Measurements from ENCODE around the gene CATSPERE. TPM values are rescaled to one million over a fixed set of nuclear protein-coding genes. Genes with fewer than 3 reads are reported as not detected.

CATSPERE gene
- total and polyA plus RNA-seq, 3 experiments from 2014 or later, result 0.24 to 0.68 (median 0.64) TPM

GRCh38 chr1:244590670-244591069 lies 129.6 kb downstream of the CATSPERE start:
- H3K4me1 Mint-ChIP-seq, result no peaks in the 10 kb centered on the region
- H3K27me3 Mint-ChIP-seq, result peaks cover 0 to 8% of the 10 kb centered on the region in 2 donors
- H3K4me1 ChIP-seq (ENCODE audit: insufficient read depth, low read length), result no peaks in the 10 kb centered on the region
- no peaks in the 10 kb centered on the region for H3K27me3 ChIP-seq (ENCODE audit: insufficient read depth, low read length, poor library complexity, severe bottlenecking)
- H3K9me3 Mint-ChIP-seq, result no peaks in the 10 kb centered on the region
- H3K4me3 Mint-ChIP-seq, result no peak overlapping the region
- ChIA-PET POLR2A (no interaction called here), CTCF (interaction anchor here (0.7 kb wide), 1 partner anchor 452 kb away, joined by 3 read pairs; no protein-coding TSS in a partner anchor)
- no peak for DNase-seq
- no peak overlapping the region for H3K27ac Mint-ChIP-seq
- H3K36me3 ChIP-seq (ENCODE audit: insufficient read depth, low read length), result no peaks in the 10 kb centered on the region
- H3K27ac ChIP-seq (ENCODE audit: low read depth, low read length), result no peak overlapping the region
- no peak overlapping the region for H3K4me3 ChIP-seq (ENCODE audit: low read length)
- H3K36me3 Mint-ChIP-seq, result peaks cover 0 to 8% (median 0%) of the 10 kb centered on the region in 3 donors
- no peaks in the 10 kb centered on the region for H3K9me3 ChIP-seq (ENCODE audit: low read length)

GRCh38 chr1:244598611-244599010 lies 137.5 kb downstream of the CATSPERE start:
- no peak overlapping the region for H3K27ac ChIP-seq (ENCODE audit: low read depth, low read length)
- no peaks in the 10 kb centered on the region for H3K36me3 ChIP-seq (ENCODE audit: insufficient read depth, low read length)
- ChIA-PET POLR2A (no interaction called here), CTCF (no interaction called here)
- no peaks in the 10 kb centered on the region for H3K9me3 ChIP-seq (ENCODE audit: low read length)
- Mint-ChIP-seq H3K4me3 (no peak overlapping the region), H3K9me3 (no peaks in the 10 kb centered on the region), H3K27me3 (peaks cover 6 to 10% of the 10 kb centered on the region in 2 donors), H3K36me3 (peaks cover 0 to 3% (median 0%) of the 10 kb centered on the region in 3 donors), H3K4me1 (peaks cover 3 to 10% (median 6%) of the 10 kb centered on the region in 3 donors), H3K27ac (peak overlapping the region in 1 of 8 donors; percentile 2)
- no peaks in the 10 kb centered on the region for H3K27me3 ChIP-seq (ENCODE audit: insufficient read depth, low read length, poor library complexity, severe bottlenecking)
- DNase-seq, result no peak
- H3K4me3 ChIP-seq (ENCODE audit: low read length), result no peak overlapping the region
- H3K4me1 ChIP-seq (ENCODE audit: insufficient read depth, low read length), result no peaks in the 10 kb centered on the region

GRCh38 chr1:244599937-244600350 lies 138.9 kb downstream of the CATSPERE start:
- peaks cover 3 to 10% (median 6%) of the 10 kb centered on the region in 3 donors for H3K4me1 Mint-ChIP-seq

GRCh38 chr1:244601336-244601735 lies 140.3 kb downstream of the CATSPERE start:
- POLR2A ChIA-PET, result no interaction called here
- no peak for DNase-seq
- CTCF ChIA-PET, result no interaction called here
- no peaks in the 10 kb centered on the region for H3K27me3 ChIP-seq (ENCODE audit: insufficient read depth, low read length, poor library complexity, severe bottlenecking)
- Mint-ChIP-seq H3K27ac (no peak overlapping the region), H3K36me3 (no peaks in the 10 kb centered on the region), H3K27me3 (peaks cover 1 to 10% of the 10 kb centered on the region in 2 donors), H3K4me3 (no peak overlapping the region), H3K9me3 (no peaks in the 10 kb centered on the region), H3K4me1 (peaks cover 3 to 10% (median 6%) of the 10 kb centered on the region in 3 donors)
- H3K36me3 ChIP-seq (ENCODE audit: insufficient read depth, low read length), result no peaks in the 10 kb centered on the region
- H3K4me3 ChIP-seq (ENCODE audit: low read length), result no peak overlapping the region
- no peaks in the 10 kb centered on the region for H3K4me1 ChIP-seq (ENCODE audit: insufficient read depth, low read length)
- no peaks in the 10 kb centered on the region for H3K9me3 ChIP-seq (ENCODE audit: low read length)
- H3K27ac ChIP-seq (ENCODE audit: low read depth, low read length), result no peak overlapping the region

More at GRCh38 chr1:244599937-244600350, 138.9 kb downstream of the CATSPERE start:
- Histone ChIP-seq H3K36me3 (ENCODE audit: insufficient read depth, low read length) (no peaks in the 10 kb centered on the region), H3K9me3 (ENCODE audit: low read length) (no peaks in the 10 kb centered on the region), H3K4me1 (ENCODE audit: insufficient read depth, low read length) (no peaks in the 10 kb centered on the region), H3K4me3 (ENCODE audit: low read length) (no peak overlapping the region), H3K27ac (ENCODE audit: low read depth, low read length) (no peak overlapping the region), H3K27me3 (ENCODE audit: insufficient read depth, low read length, poor library complexity, severe bottlenecking) (no peaks in the 10 kb centered on the region)
- Mint-ChIP-seq H3K27me3 (peaks cover 1 to 10% of the 10 kb centered on the region in 2 donors), H3K27ac (peak overlapping the region in 5 of 8 donors; percentile 16 to 77 (median 58)), H3K36me3 (peaks cover 0 to 3% (median 0%) of the 10 kb centered on the region in 3 donors), H3K4me3 (peak overlapping the region in 2 of 7 donors; percentile 36 to 67), H3K9me3 (no peaks in the 10 kb centered on the region)
- CTCF ChIA-PET, result interaction anchor here (1.5 to 2.0 kb wide), 3 partner anchors 197 to 443 kb away, joined by 6 to 11 read pairs (median 7); no protein-coding TSS in a partner anchor
- DNase-seq, result peak in 1 of 5 donors; percentile 70
- POLR2A ChIA-PET, result interaction anchor here (0.5 to 1.0 kb wide), 3 partner anchors 235 to 372 kb away, joined by 3 to 5 read pairs (median 3); partner anchors contain the start of gene COX20

DNA sequence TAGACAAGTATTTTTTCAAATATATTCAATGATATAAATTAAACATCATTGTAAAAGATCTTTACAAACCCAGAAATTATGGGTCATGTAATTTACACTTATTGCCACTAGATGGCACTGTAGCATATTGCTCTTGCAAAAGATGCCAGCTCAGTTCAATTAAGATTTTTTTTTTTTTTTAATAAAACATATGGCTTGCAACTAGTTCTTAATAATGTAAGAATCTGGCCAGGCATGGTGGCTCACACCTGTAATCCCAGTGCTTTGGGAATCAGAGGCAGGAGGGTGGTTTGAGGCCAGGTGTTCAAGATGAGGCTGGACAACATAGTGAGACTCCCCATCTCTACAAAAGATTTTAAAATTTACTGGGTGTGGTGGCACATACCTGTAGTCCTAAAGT lies 142.4 kb downstream of the CATSPERE start:
- ChIA-PET POLR2A (no interaction called here), CTCF (interaction anchor here (0.7 to 3.0 kb wide), 13 partner anchors 8 to 443 kb away, joined by 3 to 49 read pairs (median 4); no protein-coding TSS in a partner anchor)
- no peaks in the 10 kb centered on the region for H3K36me3 Mint-ChIP-seq
- H3K9me3 Mint-ChIP-seq, result no peaks in the 10 kb centered on the region
- H3K27ac ChIP-seq (ENCODE audit: low read depth, low read length), result no peak overlapping the region
- H3K27me3 Mint-ChIP-seq, result peaks cover 1 to 10% of the 10 kb centered on the region in 2 donors
- peaks cover 3 to 10% (median 6%) of the 10 kb centered on the region in 3 donors for H3K4me1 Mint-ChIP-seq
- no peak overlapping the region for H3K27ac Mint-ChIP-seq
- H3K9me3 ChIP-seq (ENCODE audit: low read length), result no peaks in the 10 kb centered on the region
- no peak overlapping the region for H3K4me3 Mint-ChIP-seq
- no peaks in the 10 kb centered on the region for H3K36me3 ChIP-seq (ENCODE audit: insufficient read depth, low read length)
- H3K4me1 ChIP-seq (ENCODE audit: insufficient read depth, low read length), result no peaks in the 10 kb centered on the region
- no peaks in the 10 kb centered on the region for H3K27me3 ChIP-seq (ENCODE audit: insufficient read depth, low read length, poor library complexity, severe bottlenecking)
- DNase-seq, result peak in 2 of 5 donors; percentile 27 to 29
- no peak overlapping the region for H3K4me3 ChIP-seq (ENCODE audit: low read length)

DNA sequence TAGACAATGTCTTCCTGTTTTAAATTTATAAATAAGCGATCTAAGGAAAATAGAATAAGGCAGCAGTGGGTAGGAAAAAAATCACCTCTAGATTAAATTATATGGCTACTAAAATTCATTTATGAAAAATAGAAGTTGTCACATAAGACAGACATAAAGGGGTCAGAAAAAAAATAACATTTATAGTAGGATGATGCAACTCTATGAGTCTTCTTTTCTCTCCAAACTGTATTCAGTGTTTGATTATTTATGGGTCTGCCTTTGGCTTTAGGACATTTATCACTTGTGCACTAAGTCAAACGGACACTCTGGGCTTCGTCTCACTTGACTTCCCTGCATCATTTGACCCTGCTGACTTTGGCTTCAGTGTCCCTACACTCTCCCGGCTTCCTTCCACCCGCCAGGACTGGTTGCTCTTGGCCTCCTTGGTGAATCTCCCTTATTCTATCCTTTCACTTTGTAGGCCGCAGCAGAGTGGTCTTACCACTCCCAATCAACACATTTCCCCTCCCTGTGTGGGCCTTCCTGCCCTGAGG lies 144.8 kb downstream of the CATSPERE start:
- ChIA-PET CTCF (interaction anchor here (3.0 kb wide), 2 partner anchors 190 to 195 kb away, joined by 17 to 49 read pairs; no protein-coding TSS in a partner anchor), POLR2A (no interaction called here)
- Histone ChIP-seq H3K36me3 (ENCODE audit: insufficient read depth, low read length) (no peaks in the 10 kb centered on the region), H3K4me3 (ENCODE audit: low read length) (no peak overlapping the region), H3K27me3 (ENCODE audit: insufficient read depth, low read length, poor library complexity, severe bottlenecking) (no peaks in the 10 kb centered on the region), H3K27ac (ENCODE audit: low read depth, low read length) (no peak overlapping the region), H3K4me1 (ENCODE audit: insufficient read depth, low read length) (no peaks in the 10 kb centered on the region), H3K9me3 (ENCODE audit: low read length) (no peaks in the 10 kb centered on the region)
- Mint-ChIP-seq H3K27me3 (peaks cover 3 to 10% of the 10 kb centered on the region in 2 donors), H3K27ac (no peak overlapping the region), H3K9me3 (no peaks in the 10 kb centered on the region), H3K4me1 (no peaks in the 10 kb centered on the region), H3K36me3 (no peaks in the 10 kb centered on the region), H3K4me3 (no peak overlapping the region)
- no peak for DNase-seq

- POLR2A ChIA-PET, result no interaction called here
- Histone ChIP-seq H3K4me1 (ENCODE audit: insufficient read depth, low read length) (no peaks in the 10 kb centered on the region), H3K9me3 (ENCODE audit: low read length) (no peaks in the 10 kb centered on the region), H3K4me3 (ENCODE audit: low read length) (no peak overlapping the region), H3K27me3 (ENCODE audit: insufficient read depth, low read length, poor library complexity, severe bottlenecking) (no peaks in the 10 kb centered on the region), H3K27ac (ENCODE audit: low read depth, low read length) (no peak overlapping the region), H3K36me3 (ENCODE audit: insufficient read depth, low read length) (no peaks in the 10 kb centered on the region)
- DNase-seq, result no peak
- no peak overlapping the region for H3K4me3 Mint-ChIP-seq
- H3K9me3 Mint-ChIP-seq, result no peaks in the 10 kb centered on the region
- H3K4me1 Mint-ChIP-seq, result no peaks in the 10 kb centered on the region
- no peak overlapping the region for H3K27ac Mint-ChIP-seq
- CTCF ChIA-PET, result no interaction called here
- no peaks in the 10 kb centered on the region for H3K36me3 Mint-ChIP-seq
- no peaks in the 10 kb centered on the region for H3K27me3 Mint-ChIP-seq
These were observed 153.2 kb downstream of the CATSPERE start for GRCh38 chr1:244614113-244614836.

DNA sequence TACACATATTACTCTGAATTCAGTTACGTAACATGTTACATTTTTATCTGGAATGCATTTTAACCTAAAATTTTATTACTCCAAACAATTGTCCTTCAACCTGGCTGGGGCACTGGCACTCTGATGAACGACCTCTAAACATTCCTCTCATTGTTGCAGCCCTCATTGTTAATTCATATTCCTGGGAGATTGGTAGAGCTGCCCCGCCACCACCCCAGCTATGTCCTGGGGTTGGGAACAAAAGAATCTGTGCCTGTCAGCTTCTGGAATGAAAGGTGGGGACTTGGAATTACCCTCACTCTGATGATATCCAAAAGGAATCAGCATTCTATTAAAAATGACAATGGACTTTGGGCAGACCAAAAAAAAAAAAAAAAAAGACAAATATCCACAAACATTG lies 153.8 kb downstream of the CATSPERE start:
- Histone ChIP-seq H3K9me3 (ENCODE audit: low read length) (no peaks in the 10 kb centered on the region), H3K36me3 (ENCODE audit: insufficient read depth, low read length) (no peaks in the 10 kb centered on the region), H3K27me3 (ENCODE audit: insufficient read depth, low read length, poor library complexity, severe bottlenecking) (no peaks in the 10 kb centered on the region), H3K4me1 (ENCODE audit: insufficient read depth, low read length) (no peaks in the 10 kb centered on the region), H3K4me3 (ENCODE audit: low read length) (no peak overlapping the region), H3K27ac (ENCODE audit: low read depth, low read length) (no peak overlapping the region)
- DNase-seq, result no peak
- Mint-ChIP-seq H3K9me3 (no peaks in the 10 kb centered on the region), H3K27ac (no peak overlapping the region), H3K4me1 (no peaks in the 10 kb centered on the region), H3K27me3 (no peaks in the 10 kb centered on the region), H3K36me3 (no peaks in the 10 kb centered on the region), H3K4me3 (no peak overlapping the region)
- CTCF ChIA-PET, result no interaction called here
- POLR2A ChIA-PET, result no interaction called here

Measured in CD8-positive, alpha-beta memory T cell (primary cell).